GM12873 (cell line): Measurements from ENCODE around the gene TRDMT1.

Source experiments
- TF ChIP-seq, protein P1 (sequence below): IDR thresholded peaks from 2 replicates; pipeline ENCODE4 v1.5.1; 2012; ENCODE audit warnings: low read depth, mild to moderate bottlenecking, moderate library complexity, low read length, control low read depth; ENCODE audit not compliant: insufficient read depth; ENCODE audit errors: missing control alignments

Gene TRDMT1

GRCh38 chr10:17215782-17216122, 14.3 kb upstream of the TRDMT1 start:
- TF ChIP-seq, protein P1, sequence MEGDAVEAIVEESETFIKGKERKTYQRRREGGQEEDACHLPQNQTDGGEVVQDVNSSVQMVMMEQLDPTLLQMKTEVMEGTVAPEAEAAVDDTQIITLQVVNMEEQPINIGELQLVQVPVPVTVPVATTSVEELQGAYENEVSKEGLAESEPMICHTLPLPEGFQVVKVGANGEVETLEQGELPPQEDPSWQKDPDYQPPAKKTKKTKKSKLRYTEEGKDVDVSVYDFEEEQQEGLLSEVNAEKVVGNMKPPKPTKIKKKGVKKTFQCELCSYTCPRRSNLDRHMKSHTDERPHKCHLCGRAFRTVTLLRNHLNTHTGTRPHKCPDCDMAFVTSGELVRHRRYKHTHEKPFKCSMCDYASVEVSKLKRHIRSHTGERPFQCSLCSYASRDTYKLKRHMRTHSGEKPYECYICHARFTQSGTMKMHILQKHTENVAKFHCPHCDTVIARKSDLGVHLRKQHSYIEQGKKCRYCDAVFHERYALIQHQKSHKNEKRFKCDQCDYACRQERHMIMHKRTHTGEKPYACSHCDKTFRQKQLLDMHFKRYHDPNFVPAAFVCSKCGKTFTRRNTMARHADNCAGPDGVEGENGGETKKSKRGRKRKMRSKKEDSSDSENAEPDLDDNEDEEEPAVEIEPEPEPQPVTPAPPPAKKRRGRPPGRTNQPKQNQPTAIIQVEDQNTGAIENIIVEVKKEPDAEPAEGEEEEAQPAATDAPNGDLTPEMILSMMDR, result no peak

- TF ChIP-seq, protein P1, result no peak
Measured at GRCh38 chr10:17214971-17215781, 13.7 kb upstream of the TRDMT1 start.

- TF ChIP-seq, protein P1, result no peak
Measured at GRCh38 chr10:17214526-17214925, 13.1 kb upstream of the TRDMT1 start.

GRCh38 chr10:17213646-17214349, 12.3 kb upstream of the TRDMT1 start:
- TF ChIP-seq, protein P1, result no peak

GRCh38 chr10:17212802-17213221, 11.3 kb upstream of the TRDMT1 start:
- TF ChIP-seq, protein P1, result no peak

- TF ChIP-seq, protein P1, result no peak
Measured at GRCh38 chr10:17210361-17210760, 8.9 kb upstream of the TRDMT1 start.

DNA sequence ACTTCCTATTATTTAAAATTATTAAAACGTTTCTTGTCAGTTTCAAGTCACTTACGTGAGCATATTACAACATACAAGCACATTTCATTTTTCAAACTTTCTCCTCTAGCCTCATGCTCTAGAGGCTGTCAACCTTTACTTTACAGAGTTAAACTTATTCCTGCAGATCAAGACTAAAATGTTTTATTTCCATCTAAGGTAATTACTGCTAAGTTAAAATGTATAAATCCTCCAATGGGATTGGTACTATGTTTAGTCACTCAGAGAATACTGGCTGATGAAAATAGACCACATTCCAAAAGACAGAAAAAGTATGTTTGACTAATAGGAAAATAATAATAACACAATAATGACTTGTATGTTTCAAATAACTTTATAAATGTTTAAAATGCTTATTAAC, 8.4 kb upstream of the TRDMT1 start:
- TF ChIP-seq, protein P1, result no peak
